CD4-positive, CD25-positive, alpha-beta regulatory T cell (primary cell): ENCODE measurements around the gene JCAD. TPM values are rescaled to one million over a fixed set of nuclear protein-coding genes. Genes with fewer than 3 reads are reported as not detected.
A peak's percentile ranks its signal among the peaks of the same experiment; 100 is the strongest.
"Not testable (repeated sequence)": the region's sequence is repeated elsewhere in the genome, so short reads cannot be mapped to it uniquely, and the experiment has no call there.

Experiments used
- ATAC-seq, 2 donors: fragments of 150-1000 bp; cut with Tn5 transposase; one replicate each; pipeline ENCODE4 v1.10.0; 2021; ENCODE audit warnings: low read depth in 2 of 2, moderate number of reproducible peaks in 2 of 2, moderate library complexity in 1 of 2
- DNase-seq, 3 donors: peaks; one replicate each; pipeline versions ENCODE4 v3.0.0 to v3.0.0-alpha.2; 2012 to 2022; ENCODE audit warnings: mixed read lengths in 1 of 3
- H3K27ac ChIP-seq: one replicate; pipeline ENCODE4 v1.7.0; 2013; ENCODE audit warnings: mild to moderate bottlenecking, low read length; ENCODE audit not compliant: insufficient read depth, poor library complexity, severe bottlenecking
- H3K27me3 ChIP-seq: one replicate; pipeline ENCODE4 v1.7.0; 2013; ENCODE audit warnings: low read length; ENCODE audit not compliant: control insufficient read depth, insufficient read depth
- H3K36me3 ChIP-seq: one replicate; pipeline ENCODE4 v1.7.0; 2013; ENCODE audit warnings: mild to moderate bottlenecking, low read length, moderate library complexity; ENCODE audit not compliant: control insufficient read depth, insufficient read depth
- H3K4me1 ChIP-seq: 2 replicates; pipeline ENCODE4 v1.7.0; 2013; ENCODE audit warnings: mild to moderate bottlenecking, low read length; ENCODE audit not compliant: insufficient read depth, control insufficient read depth, poor library complexity, severe bottlenecking
- H3K4me3 ChIP-seq: one replicate; pipeline ENCODE4 v1.7.0; 2013; ENCODE audit warnings: low read depth, mild to moderate bottlenecking, low read length, moderate library complexity
- H3K9me3 ChIP-seq, 2 experiments: 1 replicate in 1 of 2; 2 replicates in 1 of 2; pipeline ENCODE4 v1.7.0; 2013; ENCODE audit warnings: low read length in 2 of 2, mild to moderate bottlenecking in 1 of 2, moderate library complexity in 1 of 2; ENCODE audit not compliant: control insufficient read depth in 2 of 2
- H3K27ac Mint-ChIP-seq, 3 donors: one replicate each; pipeline ENCODE4 v1.8.0; 2020 to 2022; ENCODE audit warnings: mild to moderate bottlenecking in 3 of 3, mixed read lengths in 3 of 3, moderate library complexity in 2 of 3
- H3K27me3 Mint-ChIP-seq: one replicate; pipeline ENCODE4 v1.8.0; 2022; ENCODE audit warnings: mild to moderate bottlenecking, mixed read lengths
- H3K36me3 Mint-ChIP-seq: one replicate; pipeline ENCODE4 v1.8.0; 2020; ENCODE audit warnings: mixed read lengths
- H3K4me1 Mint-ChIP-seq, 4 donors: one replicate each; pipeline ENCODE4 v1.8.0; 2020 to 2022; ENCODE audit warnings: mixed read lengths in 4 of 4, mild to moderate bottlenecking in 1 of 4
- H3K4me3 Mint-ChIP-seq, 4 donors: one replicate each; pipeline ENCODE4 v1.8.0; 2020 to 2022; ENCODE audit warnings: mild to moderate bottlenecking in 4 of 4, mixed read lengths in 4 of 4, moderate library complexity in 3 of 4
- H3K9me3 Mint-ChIP-seq, 7 donors: one replicate each; pipeline ENCODE4 v1.8.0; 2020 to 2022; ENCODE audit warnings: mixed read lengths in 7 of 7, mild to moderate bottlenecking in 3 of 7, moderate library complexity in 2 of 7
- polyA plus RNA-seq, 4 donors: library from polyadenylated mRNA; unstranded; fragments of 300-500 nt; fragmentation: Illumina TruSeq; gene quantifications; one replicate each; pipeline ENCODE4 v1.2.3, GENCODE V29; 2021
- total RNA-seq: library from RNA; stranded (reverse); gene quantifications from one replicate; pipeline ENCODE4 v1.2.3, GENCODE V29; 2022

Gene JCAD
- total and polyA plus RNA-seq, 5 donors from 2014 or later, result 0.05 TPM; not detected in 4

- peaks cover 0 to 1% (median 0%) of the 10 kb centered on the region in 7 donors for H3K9me3 Mint-ChIP-seq
- H3K27ac Mint-ChIP-seq, result no peak overlapping the region
- ATAC-seq (no peak), DNase-seq (no peak)
- H3K36me3 Mint-ChIP-seq, result no peaks in the 10 kb centered on the region
- no peak overlapping the region for H3K4me3 Mint-ChIP-seq
- H3K27ac ChIP-seq, result no peak overlapping the region
- H3K4me3 ChIP-seq, result no peak overlapping the region
- no peaks in the 10 kb centered on the region for H3K9me3 ChIP-seq
- peaks cover 0 to 3% (median 1%) of the 10 kb centered on the region in 4 donors for H3K4me1 Mint-ChIP-seq
- no peaks in the 10 kb centered on the region for H3K36me3 ChIP-seq
- no peaks in the 10 kb centered on the region for H3K4me1 ChIP-seq
- peaks cover 6% of the 10 kb centered on the region for H3K27me3 ChIP-seq
- peaks cover 27% of the 10 kb centered on the region for H3K27me3 Mint-ChIP-seq
Measured at GRCh38 chr10:30007406-30007805, 52.0 kb downstream of the JCAD start.

- H3K4me3 ChIP-seq, result no peak overlapping the region
- Mint-ChIP-seq H3K9me3 (peaks cover 0 to 1% (median 0%) of the 10 kb centered on the region in 7 donors), H3K4me1 (peaks cover 0 to 3% (median 3%) of the 10 kb centered on the region in 4 donors), H3K36me3 (no peaks in the 10 kb centered on the region), H3K27me3 (peaks cover 19% of the 10 kb centered on the region), H3K4me3 (no peak overlapping the region), H3K27ac (no peak overlapping the region)
- H3K9me3 ChIP-seq, result no peaks in the 10 kb centered on the region
- no peaks in the 10 kb centered on the region for H3K4me1 ChIP-seq
- H3K27me3 ChIP-seq, result peaks cover 8% of the 10 kb centered on the region
- ATAC-seq (no peak), DNase-seq (no peak)
- H3K36me3 ChIP-seq, result no peaks in the 10 kb centered on the region
- H3K27ac ChIP-seq, result no peak overlapping the region
Measured at GRCh38 chr10:30006410-30006809, 53.0 kb downstream of the JCAD start.

GRCh38 chr10:30005116-30005515 is 54.3 kb downstream of the JCAD start:
- peaks cover 27% of the 10 kb centered on the region for H3K27me3 Mint-ChIP-seq
- not testable (repeated sequence) for H3K4me1 ChIP-seq, DNase-seq, H3K9me3 Mint-ChIP-seq, H3K27me3 ChIP-seq, H3K9me3 ChIP-seq, H3K27ac ChIP-seq, ATAC-seq, H3K36me3 ChIP-seq, H3K27ac Mint-ChIP-seq, H3K4me1 Mint-ChIP-seq, H3K36me3 Mint-ChIP-seq, H3K4me3 ChIP-seq, H3K4me3 Mint-ChIP-seq

GRCh38 chr10:30002426-30003266 is 56.7 kb downstream of the JCAD start:
- Mint-ChIP-seq H3K9me3 (no peaks in the 10 kb centered on the region), H3K36me3 (no peaks in the 10 kb centered on the region), H3K4me3 (no peak overlapping the region), H3K27me3 (peaks cover 22% of the 10 kb centered on the region), H3K4me1 (peaks cover 0 to 4% (median 3%) of the 10 kb centered on the region in 4 donors), H3K27ac (no peak overlapping the region)
- ATAC-seq, result peak in 1 of 2 donors; percentile 37
- H3K27me3 ChIP-seq, result peaks cover 5% of the 10 kb centered on the region
- H3K27ac ChIP-seq, result no peak overlapping the region
- no peaks in the 10 kb centered on the region for H3K9me3 ChIP-seq
- peak; percentile 12 to 65 (median 31) for DNase-seq
- H3K4me1 ChIP-seq, result no peaks in the 10 kb centered on the region
- H3K36me3 ChIP-seq, result no peaks in the 10 kb centered on the region
- no peak overlapping the region for H3K4me3 ChIP-seq

- no peak overlapping the region for H3K27ac Mint-ChIP-seq
- Histone ChIP-seq H3K27me3 (peaks cover 12% of the 10 kb centered on the region), H3K9me3 (no peaks in the 10 kb centered on the region), H3K4me1 (no peaks in the 10 kb centered on the region), H3K4me3 (no peak overlapping the region), H3K27ac (no peak overlapping the region), H3K36me3 (no peaks in the 10 kb centered on the region)
- no peaks in the 10 kb centered on the region for H3K9me3 Mint-ChIP-seq
- H3K36me3 Mint-ChIP-seq, result no peaks in the 10 kb centered on the region
- H3K4me3 Mint-ChIP-seq, result no peak overlapping the region
- DNase-seq (no peak), ATAC-seq (no peak)
- peaks cover 10% of the 10 kb centered on the region for H3K27me3 Mint-ChIP-seq
- H3K4me1 Mint-ChIP-seq, result peaks cover 0 to 4% (median 3%) of the 10 kb centered on the region in 4 donors
Measured at GRCh38 chr10:30000802-30001571, 58.4 kb downstream of the JCAD start.

GRCh38 chr10:29998142-29998808 is 61.1 kb downstream of the JCAD start:
- Histone ChIP-seq H3K4me1 (no peaks in the 10 kb centered on the region), H3K9me3 (no peaks in the 10 kb centered on the region), H3K36me3 (no peaks in the 10 kb centered on the region), H3K27ac (no peak overlapping the region), H3K4me3 (no peak overlapping the region), H3K27me3 (peaks cover 15% of the 10 kb centered on the region)
- DNase-seq (peak; percentile 36 to 85 (median 68)), ATAC-seq (peak; percentile 67 to 82)
- peaks cover 0 to 4% (median 3%) of the 10 kb centered on the region in 4 donors for H3K4me1 Mint-ChIP-seq
- no peaks in the 10 kb centered on the region for H3K36me3 Mint-ChIP-seq
- peaks cover 24% of the 10 kb centered on the region for H3K27me3 Mint-ChIP-seq
- H3K27ac Mint-ChIP-seq, result peak overlapping the region in 1 of 3 donors; percentile 72
- no peak overlapping the region for H3K4me3 Mint-ChIP-seq
- H3K9me3 Mint-ChIP-seq, result no peaks in the 10 kb centered on the region

- no peaks in the 10 kb centered on the region for H3K9me3 Mint-ChIP-seq
- Histone ChIP-seq H3K9me3 (no peaks in the 10 kb centered on the region), H3K4me1 (no peaks in the 10 kb centered on the region), H3K27ac (no peak overlapping the region), H3K36me3 (no peaks in the 10 kb centered on the region), H3K27me3 (peaks cover 15% of the 10 kb centered on the region), H3K4me3 (no peak overlapping the region)
- H3K4me3 Mint-ChIP-seq, result no peak overlapping the region
- peaks cover 15% of the 10 kb centered on the region for H3K27me3 Mint-ChIP-seq
- DNase-seq (no peak), ATAC-seq (no peak)
- H3K36me3 Mint-ChIP-seq, result no peaks in the 10 kb centered on the region
- no peaks in the 10 kb centered on the region for H3K4me1 Mint-ChIP-seq
- no peak overlapping the region for H3K27ac Mint-ChIP-seq
Measured at GRCh38 chr10:29994811-29995210, 64.6 kb downstream of the JCAD start.
